ENCODE results near the gene RAPGEF1. TPM values are rescaled to one million over a fixed set of nuclear protein-coding genes. Genes with fewer than 3 reads are reported as not detected.

RAPGEF1 gene
- total and polyA plus RNA-seq, 12 donors = 39.6 to 135 (median 111) TPM

- no peak for DNase-seq
- Histone ChIP-seq H3K27me3 (no peaks in the 10 kb centered on the region), H3K36me3 (peaks cover 0 to 90% (median 58%) of the 10 kb centered on the region in 9 donors), H3K9me3 (no peaks in the 10 kb centered on the region), H3K4me3 (no peak overlapping the region), H3K4me1 (peaks cover 0 to 33% (median 17%) of the 10 kb centered on the region in 9 donors), H3K27ac (no peak overlapping the region)
- intact Hi-C loops (cut with DNase I) = no loop called here
- no peak for ATAC-seq
- whole genome bisulfite sequencing, 2 donors = 94% methylated on average over 10 of the region's 10 CpGs
- TF ChIP-seq CTCF (IDR thresholded peaks at IDR 0.05) = no peak
Measured at GRCh38 chr9:131582056-131582455, 157.8 kb downstream of the RAPGEF1 start.

GRCh38 chr9:131580358-131580757 lies 159.5 kb downstream of the RAPGEF1 start:
- Histone ChIP-seq H3K4me3 (no peak overlapping the region), H3K36me3 (peaks cover 0 to 100% (median 58%) of the 10 kb centered on the region in 9 donors), H3K27ac (peak overlapping the region in 2 of 10 donors; percentile 9 to 34), H3K4me1 (peaks cover 0 to 27% (median 17%) of the 10 kb centered on the region in 9 donors), H3K9me3 (no peaks in the 10 kb centered on the region), H3K27me3 (no peaks in the 10 kb centered on the region)
- no peak for DNase-seq
- ATAC-seq = peak in 2 of 8 donors; percentile 5 to 14
- intact Hi-C loops (cut with DNase I) = no loop called here
- WGBS, 2 donors = 75 to 76% methylated on average over 9 of the region's 9 CpGs
- TF ChIP-seq CTCF (IDR thresholded peaks at IDR 0.05) = no peak

GRCh38 chr9:131579789-131580211 lies 160.1 kb downstream of the RAPGEF1 start:
- TF ChIP-seq CTCF (IDR thresholded peaks at IDR 0.05) = no peak
- peak overlapping the region in 2 of 10 donors; percentile 9 to 34 for H3K27ac ChIP-seq
- H3K36me3 ChIP-seq = peaks cover 0 to 100% (median 58%) of the 10 kb centered on the region in 9 donors
- 53 to 71% methylated on average over 8 of the region's 8 CpGs for WGBS, 2 donors
- H3K9me3 ChIP-seq = no peaks in the 10 kb centered on the region
- ATAC-seq = peak; percentile 59 to 87 (median 75)
- H3K4me1 ChIP-seq = peaks cover 0 to 24% (median 17%) of the 10 kb centered on the region in 9 donors
- intact Hi-C loops (cut with DNase I) = no loop called here
- DNase-seq = peak; percentile 39 to 67
- H3K4me3 ChIP-seq = no peak overlapping the region
- no peaks in the 10 kb centered on the region for H3K27me3 ChIP-seq

GRCh38 chr9:131578731-131579504 lies 161.0 kb downstream of the RAPGEF1 start:
- WGBS, 2 donors = 74 to 75% methylated on average over 26 of the region's 26 CpGs
- Histone ChIP-seq H3K36me3 (peaks cover 0 to 100% (median 51%) of the 10 kb centered on the region in 9 donors), H3K27me3 (no peaks in the 10 kb centered on the region), H3K27ac (peak overlapping the region in 3 of 10 donors; percentile 5 to 71 (median 9)), H3K4me1 (peaks cover 0 to 29% (median 13%) of the 10 kb centered on the region in 9 donors), H3K9me3 (no peaks in the 10 kb centered on the region), H3K4me3 (no peak overlapping the region)
- intact Hi-C loops (cut with DNase I) = no loop called here
- ATAC-seq (peak in 1 of 8 donors; percentile 27), DNase-seq (no peak)
- TF ChIP-seq CTCF (IDR thresholded peaks at IDR 0.05) = no peak
